ENCODE results near the gene HBP1. TPM values are rescaled to one million over a fixed set of nuclear protein-coding genes. Genes with fewer than 3 reads are reported as not detected.

The HBP1 gene
- total RNA-seq, 2 experiments from 2014 or later = 9.3 to 18.1 TPM

GRCh38 chr7:107251963-107252362, 83.2 kb downstream of the HBP1 start:
- Histone ChIP-seq H3K4me3 (ENCODE audit: low read depth, low read length, poor library complexity, severe bottlenecking) (no peak overlapping the region), H3K9me2 (ENCODE audit: insufficient read depth, low read length) (no peaks in the 10 kb centered on the region), H2AFZ (ENCODE audit: low read length) (no peak overlapping the region), H3K4me1 (ENCODE audit: insufficient read depth, low read length, poor library complexity, severe bottlenecking) (no peaks in the 10 kb centered on the region), H3K27ac (ENCODE audit: low read depth, low read length, poor library complexity, severe bottlenecking) (no peak overlapping the region), H3K79me2 (ENCODE audit: insufficient read depth, low read depth, low read length) (no peaks in the 10 kb centered on the region), H3K4me2 (ENCODE audit: low read length) (no peak overlapping the region), H3K36me3 (ENCODE audit: insufficient read depth, low read length) (no peaks in the 10 kb centered on the region; the same call in 1 of the 2 replicates), H4K20me1 (ENCODE audit: insufficient read depth, low read length) (no peaks in the 10 kb centered on the region), H3K9me3 (ENCODE audit: low read length) (no peaks in the 10 kb centered on the region)
- no TSS peak for BruUV-seq (replicated peaks)
- ChIA-PET POLR2A (interaction anchor here (0.7 to 1.5 kb wide), 3 partner anchors 11 to 153 kb away, joined by 3 to 4 read pairs (median 3); no protein-coding TSS in a partner anchor), CTCF (ENCODE audit: unreplicated experiment) (no interaction called here)
- intact Hi-C loops (cut with micrococcal nuclease; ENCODE audit: unreplicated experiment) = no loop called here
- DNase-seq (ENCODE audit: low spot score) = no peak
- TF ChIP-seq EZH2phosphoT487 (IDR thresholded peaks at IDR 0.05; ENCODE audit: borderline replicate concordance, low read depth, low read length) (no peak), CTCF (conservative IDR thresholded peaks at IDR 0.05; ENCODE audit: low read length) (no peak)

Other genes with a start within 250 kb of the HBP1 start
- gene PRKAR2B, start 124.3 kb upstream of the HBP1 start, total RNA-seq (2014; rRNA removed; shearing (Covaris generic)) = 69.0 and 91.1 TPM in 2 replicates
- gene PRKAR2B, start 124.3 kb upstream of the HBP1 start, total RNA-seq (2022) = 210 and 290 TPM in 2 replicates

Data from OCI-LY7 (cell line).